PC-9 (cell line): ENCODE results near the gene NOXO1. TPM values are rescaled to one million over a fixed set of nuclear protein-coding genes. Genes with fewer than 3 reads are reported as not detected.

Experiments used
- BruUV-seq: library from RNA; stranded (reverse); fragments of 400-500 nt; replicated peaks from 2 replicates; lab custom pipeline; 2021; lab: Mats Ljungman, UMichigan
- CTCF ChIA-PET: fragments of 300-600 bp; sonication (Branson Sonifier 250); formaldehyde crosslinking; loops from one replicate; lab custom pipeline; 2022; ENCODE audit warnings: antibody characterized with exemption; lab: Charles Lee
- POLR2A ChIA-PET: fragments of 300-600 bp; sonication (Branson Sonifier 250); formaldehyde crosslinking; loops from one replicate; lab custom pipeline; 2022; ENCODE audit warnings: antibody characterized with exemption; ENCODE audit not compliant: unreplicated experiment; lab: Charles Lee
- DNase-seq, 2 experiments: peaks; one replicate each; pipeline versions ENCODE4 v3.0.0 to v3.0.0-alpha.2; 2015 to 2022; ENCODE audit warnings: mixed read lengths in 1 of 2
- H2AFZ ChIP-seq: fragments of 200-600 bp; sonication (generic); 2 replicates; pipeline ENCODE4 v1.8.1; 2017; ENCODE audit warnings: antibody characterized with exemption
- H3F3A ChIP-seq: fragments of 200-600 bp; sonication (generic); 2 replicates; pipeline ENCODE4 v1.8.1; 2017; ENCODE audit warnings: antibody characterized with exemption, mild to moderate bottlenecking, low read depth; ENCODE audit not compliant: insufficient read depth
- H3K27ac ChIP-seq: fragments of 200-600 bp; sonication (generic); 2 replicates; pipeline ENCODE4 v1.6.1; 2016; ENCODE audit warnings: mixed run types
- H3K27me3 ChIP-seq: fragments of 200-600 bp; sonication (generic); 2 replicates; pipeline ENCODE4 v1.6.1; 2016; ENCODE audit warnings: low read depth, mixed run types; ENCODE audit not compliant: insufficient read depth
- H3K36me3 ChIP-seq: fragments of 200-600 bp; sonication (generic); 2 replicates; pipeline ENCODE4 v1.6.1; 2016; ENCODE audit warnings: low read depth, mixed run types
- H3K4me1 ChIP-seq: fragments of 200-600 bp; sonication (generic); replicated peaks from 2 replicates; pipeline ENCODE4 v1.6.1; 2016; ENCODE audit warnings: mixed run types; ENCODE audit not compliant: insufficient read depth
- H3K4me2 ChIP-seq: fragments of 200-600 bp; sonication (generic); 2 replicates; pipeline ENCODE4 v1.6.1; 2017; ENCODE audit warnings: mixed run types
- H3K4me3 ChIP-seq: fragments of 200-600 bp; sonication (generic); 2 replicates; pipeline ENCODE4 v1.6.1; 2016; ENCODE audit warnings: mixed run types
- H3K79me2 ChIP-seq: fragments of 200-600 bp; sonication (generic); 2 replicates; pipeline ENCODE4 v1.6.1; 2017; ENCODE audit warnings: low read depth, mixed run types
- H3K9me2 ChIP-seq: fragments of 200-600 bp; sonication (generic); 2 replicates; pipeline ENCODE4 v1.8.1; 2017; ENCODE audit warnings: mild to moderate bottlenecking; ENCODE audit not compliant: insufficient read depth
- H3K9me3 ChIP-seq: fragments of 200-600 bp; sonication (generic); 2 replicates; pipeline ENCODE4 v1.8.1; 2016; ENCODE audit warnings: low read depth; ENCODE audit not compliant: insufficient read depth
- H4K20me1 ChIP-seq: fragments of 200-600 bp; sonication (generic); 2 replicates; pipeline ENCODE4 v1.8.1; 2017; ENCODE audit not compliant: insufficient read depth
- EZH2 ChIP-seq: fragments of 200-600 bp; sonication (generic); IDR thresholded peaks from 2 replicates; pipeline ENCODE4 v1.8.0; 2017; ENCODE audit warnings: antibody characterized with exemption, low read depth
- intact Hi-C: fragments of 100-400 bp; cut with micrococcal nuclease; formaldehyde crosslinking; loops from one replicate; pipeline ENCODE4 v1.10.0; 2022; ENCODE audit not compliant: unreplicated experiment
- total RNA-seq: library from RNA; stranded (reverse); gene quantifications from 2 replicates; pipeline ENCODE4 v1.2.3, GENCODE V29; 2021
- TF ChIP-seq, protein P1 (sequence below): fragments of 200-600 bp; sonication (generic); conservative IDR thresholded peaks from 2 replicates; pipeline ENCODE4 v1.6.1; 2017; ENCODE audit warnings: mixed run types, antibody characterized with exemption, mild to moderate bottlenecking, moderate library complexity

Gene NOXO1
- total RNA-seq, 1 experiment from 2014 or later: 11.1 TPM

GRCh38 chr16:1985466-1986150, 4.3 kb upstream of the NOXO1 start:
- Histone ChIP-seq H2AFZ (no peak overlapping the region), H3K4me3 (peak overlapping the region; percentile 93)

GRCh38 chr16:1984347-1985225, 3.3 kb upstream of the NOXO1 start:
- ChIA-PET CTCF (no interaction called here), POLR2A (interaction anchor here (0.5 to 0.7 kb wide), 5 partner anchors 20 to 171 kb away, joined by 3 to 5 read pairs (median 3); partner anchors contain the start of genes RPS2 and TRAF7)
- peak overlapping the region; percentile 93 for H3K4me2 ChIP-seq
- TF ChIP-seq EZH2: no peak
- TF ChIP-seq, protein P1, sequence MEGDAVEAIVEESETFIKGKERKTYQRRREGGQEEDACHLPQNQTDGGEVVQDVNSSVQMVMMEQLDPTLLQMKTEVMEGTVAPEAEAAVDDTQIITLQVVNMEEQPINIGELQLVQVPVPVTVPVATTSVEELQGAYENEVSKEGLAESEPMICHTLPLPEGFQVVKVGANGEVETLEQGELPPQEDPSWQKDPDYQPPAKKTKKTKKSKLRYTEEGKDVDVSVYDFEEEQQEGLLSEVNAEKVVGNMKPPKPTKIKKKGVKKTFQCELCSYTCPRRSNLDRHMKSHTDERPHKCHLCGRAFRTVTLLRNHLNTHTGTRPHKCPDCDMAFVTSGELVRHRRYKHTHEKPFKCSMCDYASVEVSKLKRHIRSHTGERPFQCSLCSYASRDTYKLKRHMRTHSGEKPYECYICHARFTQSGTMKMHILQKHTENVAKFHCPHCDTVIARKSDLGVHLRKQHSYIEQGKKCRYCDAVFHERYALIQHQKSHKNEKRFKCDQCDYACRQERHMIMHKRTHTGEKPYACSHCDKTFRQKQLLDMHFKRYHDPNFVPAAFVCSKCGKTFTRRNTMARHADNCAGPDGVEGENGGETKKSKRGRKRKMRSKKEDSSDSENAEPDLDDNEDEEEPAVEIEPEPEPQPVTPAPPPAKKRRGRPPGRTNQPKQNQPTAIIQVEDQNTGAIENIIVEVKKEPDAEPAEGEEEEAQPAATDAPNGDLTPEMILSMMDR: no peak
- H3K27ac ChIP-seq: no peak overlapping the region
- no peaks in the 10 kb centered on the region for H3K9me2 ChIP-seq
- H3F3A ChIP-seq: peaks cover 69% of the 10 kb centered on the region
- no peaks in the 10 kb centered on the region for H3K9me3 ChIP-seq
- peaks cover 17% of the 10 kb centered on the region for H3K79me2 ChIP-seq
- TSS peak; percentile 15 for BruUV-seq
- no peaks in the 10 kb centered on the region for H4K20me1 ChIP-seq
- intact Hi-C loops: loop anchor here (2.0 to 5.0 kb wide), 3 partner anchors 24 to 158 kb away; partner anchors contain the start of genes NTHL1, TSC2 and ZNF598
- H3K27me3 ChIP-seq: no peaks in the 10 kb centered on the region
- peaks cover 62% of the 10 kb centered on the region for H3K4me1 ChIP-seq
- no peaks in the 10 kb centered on the region; the same call in 1 of the 2 replicates for H3K36me3 ChIP-seq
- H3K4me3 ChIP-seq: peak overlapping the region; percentile 93
- peak overlapping the region; percentile 83 for H2AFZ ChIP-seq
- no peak for DNase-seq

More at GRCh38 chr16:1985466-1986150, 4.3 kb upstream of the NOXO1 start:
- H4K20me1 ChIP-seq: no peaks in the 10 kb centered on the region
- peaks cover 56% of the 10 kb centered on the region for H3K4me1 ChIP-seq
- peaks cover 67% of the 10 kb centered on the region for H3F3A ChIP-seq
- ChIA-PET CTCF (no interaction called here), POLR2A (no interaction called here)
- H3K4me2 ChIP-seq: peak overlapping the region; percentile 93
- no peaks in the 10 kb centered on the region for H3K27me3 ChIP-seq
- no peaks in the 10 kb centered on the region for H3K9me3 ChIP-seq
- no peaks in the 10 kb centered on the region; the same call in 1 of the 2 replicates for H3K36me3 ChIP-seq
- peaks cover 17% of the 10 kb centered on the region for H3K79me2 ChIP-seq
- H3K9me2 ChIP-seq: no peaks in the 10 kb centered on the region
- intact Hi-C loops: loop anchor here (2.0 kb wide), 1 partner anchor 23 kb away; the partner anchor contains the start of gene ZNF598
- TF ChIP-seq EZH2: no peak
- TF ChIP-seq, protein P1: no peak
- no peak overlapping the region for H3K27ac ChIP-seq
- DNase-seq: peak in 1 of 2 experiments; percentile 66
- BruUV-seq: no TSS peak
